Inferior parietal cortex (tissue), 1 donor: ENCODE measurements around the gene TRIM44.

ENCODE experiments used
- DNase-seq: peaks from one replicate; pipeline ENCODE4 v3.0.0-alpha.2; 2016; ENCODE audit errors: extremely low spot score

The TRIM44 gene

DNA sequence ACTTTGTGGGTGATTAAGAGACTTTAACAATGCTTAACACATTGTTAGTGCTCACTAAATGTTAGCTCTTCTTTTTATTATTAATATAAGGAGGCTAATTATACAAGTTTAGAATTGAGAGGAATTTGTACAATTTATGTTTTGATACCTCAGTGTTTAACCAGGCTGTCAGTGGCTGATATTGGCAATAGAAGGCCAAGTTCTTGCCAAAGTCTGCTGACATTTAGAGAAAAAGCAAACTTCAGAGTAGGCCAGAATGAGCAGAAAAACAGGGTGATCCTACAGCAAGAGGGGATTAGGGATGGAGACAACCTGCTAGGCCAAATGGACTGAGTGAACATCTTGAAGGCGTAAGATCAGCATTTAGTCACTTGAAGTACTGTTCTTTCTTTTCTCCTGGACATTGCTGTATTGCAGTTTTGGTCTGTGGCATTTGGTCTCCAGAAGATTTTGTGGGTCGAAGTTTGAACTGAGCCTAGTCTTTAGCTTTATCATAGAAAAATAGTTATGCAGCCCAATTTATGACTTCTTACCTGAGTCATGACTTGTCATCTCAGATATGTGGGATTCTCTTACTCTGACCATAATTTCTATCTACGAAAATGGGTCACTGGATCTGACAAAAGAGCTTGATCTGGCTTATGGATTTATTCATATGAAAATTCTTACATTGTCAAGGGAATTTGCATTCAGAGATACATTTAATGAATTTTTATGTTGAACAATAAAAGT is 9.0 kb downstream of the TRIM44 start:
- DNase-seq, result no peak

DNA sequence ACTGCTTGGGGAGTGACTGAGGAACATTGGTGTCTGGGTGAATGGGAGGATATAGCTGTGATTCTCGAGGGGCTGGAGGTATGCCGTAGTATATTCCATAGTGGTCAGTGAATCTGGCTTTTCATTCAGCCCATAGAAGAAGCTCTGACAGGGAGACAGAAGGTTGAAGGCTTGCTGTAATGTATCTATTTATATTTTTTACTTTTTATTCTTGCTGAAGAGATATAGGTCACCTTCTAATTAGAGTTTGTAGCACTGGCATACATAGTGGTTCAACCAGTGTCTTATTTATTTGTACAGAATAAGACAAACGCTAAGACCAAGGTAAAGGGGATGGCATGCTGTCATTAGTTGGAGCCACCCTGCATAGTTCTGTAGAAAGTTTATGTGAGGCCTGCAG is 10.0 kb downstream of the TRIM44 start:
- no peak for DNase-seq

DNA sequence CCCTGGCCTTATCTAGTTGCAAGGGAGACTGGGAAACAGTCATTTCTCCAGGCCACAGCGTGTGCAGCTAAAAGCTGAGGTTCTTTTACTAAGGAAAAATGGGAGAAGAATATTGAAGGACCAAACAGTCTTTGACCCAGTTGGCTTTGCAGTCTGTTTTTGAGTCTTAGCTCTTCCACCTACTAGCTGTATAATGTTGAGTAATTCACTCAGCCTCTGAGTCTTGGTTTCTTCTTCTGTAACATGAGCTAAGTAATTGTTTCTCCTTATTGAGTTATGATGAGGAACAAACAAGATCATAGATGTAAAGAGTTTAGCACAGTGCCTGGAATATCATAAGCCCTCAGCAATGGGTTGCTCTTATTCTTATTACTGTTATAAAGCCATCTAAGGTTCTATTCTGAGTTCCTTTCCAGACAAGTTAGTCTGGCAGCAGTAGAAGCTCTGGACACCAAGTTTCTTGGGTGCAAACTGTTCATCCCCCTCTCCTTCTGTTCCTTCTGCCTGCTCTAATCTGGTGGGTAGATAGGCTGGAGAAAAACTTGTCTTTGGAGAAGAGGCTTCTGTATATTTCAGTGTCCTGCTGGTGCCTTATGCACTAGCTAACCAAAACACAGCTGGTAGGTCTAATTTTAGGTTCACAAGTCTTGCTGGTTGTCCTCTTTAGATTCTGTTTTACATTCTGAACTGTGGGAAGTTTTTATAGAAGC is 13.5 kb downstream of the TRIM44 start:
- DNase-seq, result peak; percentile 70

DNA sequence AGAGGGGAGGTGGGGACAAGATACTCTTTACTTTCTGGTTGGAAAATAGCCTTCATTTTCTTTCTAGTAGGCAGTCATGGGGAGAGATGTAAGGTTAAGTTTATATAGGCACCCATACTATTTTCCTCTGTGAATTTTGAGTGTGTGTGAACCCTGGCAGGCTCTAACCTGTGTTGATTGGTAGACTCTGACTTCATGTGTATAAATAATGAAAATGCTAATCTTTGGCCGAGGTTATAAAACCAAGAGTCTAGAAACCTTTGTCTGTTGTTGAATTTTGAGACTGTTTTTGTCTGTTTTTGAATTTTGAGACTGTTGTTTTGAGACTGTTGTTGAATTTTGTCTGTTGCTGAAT is 14.0 kb downstream of the TRIM44 start:
- no peak for DNase-seq

DNA sequence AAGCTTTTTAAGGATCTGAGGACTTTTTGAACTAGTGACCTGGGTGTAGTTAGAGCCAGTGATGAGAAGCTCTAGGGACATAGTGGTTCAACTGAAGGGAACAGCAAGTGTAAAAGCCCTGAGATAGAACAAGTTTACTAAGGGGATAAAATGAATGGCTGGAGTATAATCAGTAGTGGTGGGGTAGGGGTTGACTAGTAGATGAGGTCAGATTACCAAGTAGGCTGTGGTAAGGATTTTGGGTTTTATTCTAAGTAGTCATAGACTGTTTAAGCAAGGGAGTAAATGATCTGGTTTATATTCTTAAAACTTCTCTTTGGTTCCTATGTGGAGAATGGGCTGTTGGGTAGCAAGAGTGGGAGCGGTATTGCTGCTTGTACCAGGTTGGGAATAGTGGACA is 15.3 kb downstream of the TRIM44 start:
- DNase-seq, result no peak

DNA sequence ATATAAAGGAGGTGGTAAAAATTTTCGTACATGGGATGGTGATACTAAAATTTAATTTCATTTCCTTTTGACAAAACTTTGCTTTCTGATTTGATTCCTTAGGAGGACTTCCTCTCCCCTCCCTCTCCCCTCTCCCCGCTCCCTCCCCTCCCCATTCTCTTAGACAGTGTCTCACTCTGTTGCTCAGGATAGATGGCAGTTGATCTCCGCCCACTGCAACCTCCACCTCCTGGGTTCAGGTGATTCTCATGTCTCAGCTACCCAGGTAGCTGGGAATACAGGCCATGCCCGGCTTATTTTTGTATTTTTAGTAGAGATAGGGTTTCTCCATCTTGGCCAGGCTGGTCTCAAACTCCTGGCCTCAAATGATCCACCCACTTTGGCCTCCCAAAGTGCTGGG is 15.9 kb downstream of the TRIM44 start:
- DNase-seq, result no peak

DNA sequence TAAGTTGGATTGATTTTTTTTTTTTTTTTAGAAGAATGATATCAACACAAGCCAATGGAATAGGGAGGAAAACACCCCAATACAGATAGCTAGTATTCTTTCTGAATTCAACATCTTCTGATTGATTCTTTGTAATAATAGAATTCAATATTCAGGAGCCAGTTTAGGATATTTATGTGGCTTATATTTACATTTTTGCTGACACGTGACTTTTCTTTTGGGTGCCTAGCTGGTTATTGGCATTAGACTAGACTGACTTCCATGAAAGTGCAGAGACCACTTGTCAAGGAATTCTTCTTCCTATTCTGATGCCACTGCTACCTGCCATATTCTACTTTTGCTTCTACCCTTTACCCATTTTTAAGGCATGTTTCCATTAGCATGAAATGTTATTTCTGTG is 16.4 kb downstream of the TRIM44 start:
- no peak for DNase-seq

DNA sequence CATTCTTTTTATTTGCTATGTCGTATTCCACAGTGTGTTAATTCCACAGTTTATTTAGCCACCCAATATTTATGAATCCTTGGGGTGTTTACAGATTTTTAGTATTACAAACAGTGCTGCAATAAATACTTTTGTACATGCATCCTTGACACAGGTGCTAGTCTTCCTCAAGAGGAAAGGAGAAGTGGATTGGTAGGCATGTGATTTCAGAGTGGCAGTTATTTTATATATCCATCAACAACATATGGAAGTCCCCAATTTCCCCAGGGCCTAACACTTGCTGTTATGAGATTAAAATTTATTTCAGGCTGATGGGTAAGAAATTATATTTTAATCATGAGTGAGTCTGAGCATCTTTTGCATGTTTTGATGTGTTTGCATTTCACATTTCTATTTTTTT is 17.9 kb downstream of the TRIM44 start:
- no peak for DNase-seq

DNA sequence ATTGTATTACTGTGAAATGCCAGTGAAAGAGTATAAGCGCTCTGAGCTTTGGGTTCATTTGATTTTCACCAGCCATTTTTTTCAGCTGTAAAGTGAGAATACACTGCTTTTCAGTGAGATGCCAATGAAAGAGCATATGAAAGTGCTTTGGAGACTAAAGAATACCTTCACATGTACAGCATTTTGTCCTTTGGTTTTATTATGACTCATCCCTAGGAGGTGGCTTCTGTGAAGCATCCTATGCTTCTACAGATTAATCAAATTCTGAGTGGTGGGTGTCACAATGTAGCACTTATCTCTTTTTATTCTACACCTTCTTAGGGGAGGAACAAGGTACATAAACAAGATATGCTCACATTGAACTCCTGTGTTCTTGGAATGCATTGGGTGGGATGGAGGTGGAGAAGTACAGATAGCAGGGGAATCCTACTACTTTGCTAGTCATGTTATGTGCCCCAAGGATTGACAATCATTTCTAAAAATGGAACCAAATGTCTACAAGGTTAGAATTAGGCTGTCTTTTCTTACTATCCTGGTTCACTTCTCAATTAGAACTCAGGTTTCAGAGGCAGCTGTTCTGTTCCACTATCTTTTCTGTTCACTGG is 18.7 kb downstream of the TRIM44 start:
- DNase-seq, result no peak

DNA sequence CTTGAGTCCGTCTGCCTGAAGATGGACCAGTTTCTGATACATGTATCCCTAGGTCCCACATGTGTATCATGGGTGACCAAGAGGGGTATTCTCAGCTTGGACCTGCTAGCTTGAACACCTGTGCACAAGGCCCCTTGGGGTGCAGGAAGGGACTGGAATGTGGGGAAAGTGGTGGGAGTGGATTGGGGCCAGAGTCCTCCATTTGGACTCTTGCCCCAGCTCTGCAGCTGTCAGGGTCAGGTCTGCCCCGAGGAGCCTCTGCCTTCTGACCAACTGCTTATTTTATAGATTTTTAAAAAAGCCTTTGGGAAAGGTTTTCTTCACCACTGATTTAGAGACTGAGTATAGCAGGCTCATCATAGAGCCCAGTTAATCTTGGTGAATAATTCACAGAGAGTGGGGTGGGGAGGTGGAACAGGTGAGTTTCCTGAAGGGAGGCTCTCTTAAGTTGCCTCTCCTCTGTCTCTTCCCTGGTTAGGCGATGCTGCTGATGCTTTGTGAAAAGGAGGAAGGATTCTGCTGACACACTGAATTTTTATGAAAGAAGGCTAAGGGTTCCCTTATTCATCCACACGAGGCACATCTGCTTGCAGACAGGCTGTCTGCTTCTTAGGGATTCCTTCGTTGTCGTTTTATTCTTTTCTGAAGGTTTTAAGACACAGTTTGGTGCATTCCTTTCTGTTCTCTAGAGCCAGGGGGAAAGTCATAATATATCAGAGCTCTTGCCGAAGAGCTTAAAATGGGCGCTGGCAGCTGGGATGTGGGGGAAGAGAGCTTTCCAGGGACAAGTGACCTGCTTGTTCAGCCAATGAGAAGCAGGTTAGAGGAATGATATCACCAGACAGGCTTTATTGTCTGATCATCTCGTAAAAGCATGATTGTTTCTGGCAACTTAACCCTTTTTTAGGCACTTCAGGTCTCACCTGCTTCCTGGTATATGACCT is 19.9 kb downstream of the TRIM44 start:
- peak; percentile 47 for DNase-seq

DNA sequence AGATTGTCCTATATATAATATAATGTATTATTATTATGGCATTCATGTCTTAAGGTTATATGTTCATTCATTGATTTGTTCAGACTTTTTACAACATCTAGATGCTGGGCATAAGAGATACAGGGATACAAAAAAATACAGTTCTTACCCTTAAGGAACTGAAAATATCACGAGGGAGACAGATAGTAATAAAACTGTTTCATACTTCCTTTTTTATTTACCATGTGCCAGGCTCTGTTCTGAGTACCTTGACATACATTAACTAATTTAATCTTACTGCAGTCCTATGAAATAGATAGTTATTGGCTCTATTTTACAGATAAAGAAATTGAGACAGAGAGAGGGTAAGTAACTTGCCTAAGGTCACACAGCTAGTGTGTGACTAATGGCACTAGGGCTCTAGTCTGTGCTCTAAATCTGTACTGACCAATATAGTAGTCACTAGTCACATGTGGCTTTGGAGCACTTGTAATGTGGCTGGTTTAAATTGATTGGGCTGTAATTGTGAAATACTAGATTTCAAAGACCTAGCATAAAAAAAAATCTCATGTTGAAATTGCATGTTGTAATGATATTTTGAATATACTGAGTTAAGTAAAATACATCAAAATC is 21.3 kb downstream of the TRIM44 start:
- DNase-seq, result no peak

DNA sequence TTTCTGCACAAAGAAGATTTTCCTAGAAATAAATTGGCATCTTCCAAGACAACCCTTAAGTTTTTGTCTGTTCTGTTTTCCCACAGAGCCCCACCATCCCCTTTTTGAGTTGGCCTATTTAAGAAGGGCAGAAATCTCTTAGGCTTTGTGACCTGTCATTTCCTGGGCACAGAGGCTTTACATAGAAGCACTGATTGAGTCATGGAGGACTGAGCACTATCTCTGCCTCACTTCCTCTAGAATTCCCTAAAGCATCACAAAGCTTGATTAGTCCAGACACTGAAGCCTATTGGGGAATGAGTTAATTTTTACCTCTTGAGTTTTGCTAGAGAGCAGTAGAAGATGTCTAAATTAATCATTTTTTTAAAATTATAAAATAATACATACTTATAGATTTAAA is 25.4 kb downstream of the TRIM44 start:
- DNase-seq, result no peak

DNA sequence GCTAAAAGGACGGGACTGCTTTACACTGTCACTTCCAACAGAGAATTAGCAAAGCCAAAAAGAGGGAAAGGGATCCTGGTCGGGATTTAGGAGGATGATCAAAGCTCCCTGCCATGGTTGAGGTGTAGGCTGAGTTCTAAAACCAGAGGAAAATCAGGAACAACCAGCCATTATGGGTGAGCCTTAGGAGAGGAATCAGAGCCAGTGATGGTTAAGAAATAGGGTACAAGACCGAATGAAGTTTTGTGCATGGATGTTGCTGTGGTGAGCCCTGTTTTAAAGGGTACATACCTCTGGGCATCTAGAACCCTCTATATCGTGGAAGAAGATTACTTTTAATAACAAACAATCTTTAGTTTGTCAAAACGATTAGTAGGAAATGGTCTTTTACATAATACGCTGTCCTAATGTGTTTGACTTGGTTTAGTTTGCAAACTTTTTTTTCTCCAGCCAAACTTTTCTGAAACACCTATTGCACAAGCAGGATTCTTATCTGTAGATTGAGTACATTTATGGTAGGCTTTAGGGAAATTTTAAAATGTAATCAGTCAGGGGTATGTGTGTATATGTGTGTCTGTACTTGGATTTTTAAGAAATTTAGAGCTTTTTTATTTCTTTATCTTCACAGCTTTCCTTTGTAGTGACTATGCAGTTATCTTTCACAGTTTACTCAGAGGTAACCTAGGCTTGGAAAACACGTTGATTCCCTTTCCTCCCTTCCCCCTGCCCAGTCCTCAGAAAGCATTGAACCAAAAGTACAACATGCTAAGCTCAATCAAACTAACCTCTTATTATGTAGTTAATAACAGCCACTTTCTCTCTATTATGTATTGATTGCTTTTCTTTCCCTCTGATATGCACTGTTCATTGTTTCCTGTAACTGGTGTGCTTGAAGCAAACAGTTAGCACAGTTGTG is 26.8 kb downstream of the TRIM44 start:
- DNase-seq, result no peak

DNA sequence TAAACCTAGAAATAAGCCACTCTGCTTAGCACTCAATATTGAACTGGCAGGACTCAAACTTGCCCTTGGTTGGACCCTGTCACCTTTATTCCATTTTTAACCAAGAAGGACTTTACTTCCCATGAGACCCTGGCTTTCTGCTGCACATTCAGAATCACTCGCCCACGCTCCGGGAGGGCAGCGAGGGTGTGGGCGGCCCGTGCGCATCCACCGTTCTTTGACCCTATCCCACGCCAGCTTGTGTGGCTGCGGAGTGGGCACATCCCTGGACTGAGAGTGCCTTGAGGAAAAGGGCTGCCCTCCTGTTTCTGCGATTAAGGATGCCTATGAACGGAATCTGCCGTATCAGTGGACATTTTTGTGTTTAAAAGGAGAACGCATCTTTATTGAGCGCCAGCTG is 39.6 kb downstream of the TRIM44 start:
- DNase-seq, result no peak

DNA sequence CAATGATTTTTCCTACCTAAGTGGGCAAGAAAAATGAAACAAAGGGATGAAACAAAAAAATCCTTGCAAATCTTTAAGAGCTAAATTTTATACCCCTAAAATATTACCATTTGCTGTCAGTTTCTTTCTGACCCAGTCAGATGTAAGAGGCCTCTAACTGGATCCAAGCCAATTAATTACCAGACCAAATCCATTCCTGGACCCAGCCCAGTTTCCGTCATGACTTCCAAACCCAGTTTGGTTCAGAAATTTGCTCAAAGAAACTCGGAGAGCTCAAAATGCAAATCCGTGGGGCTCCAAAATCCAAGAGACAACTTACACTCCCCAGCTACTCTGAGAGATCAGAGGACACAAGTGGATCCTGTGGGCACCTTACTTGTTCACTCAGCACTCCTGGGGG is 46.8 kb downstream of the TRIM44 start:
- no peak for DNase-seq

DNA sequence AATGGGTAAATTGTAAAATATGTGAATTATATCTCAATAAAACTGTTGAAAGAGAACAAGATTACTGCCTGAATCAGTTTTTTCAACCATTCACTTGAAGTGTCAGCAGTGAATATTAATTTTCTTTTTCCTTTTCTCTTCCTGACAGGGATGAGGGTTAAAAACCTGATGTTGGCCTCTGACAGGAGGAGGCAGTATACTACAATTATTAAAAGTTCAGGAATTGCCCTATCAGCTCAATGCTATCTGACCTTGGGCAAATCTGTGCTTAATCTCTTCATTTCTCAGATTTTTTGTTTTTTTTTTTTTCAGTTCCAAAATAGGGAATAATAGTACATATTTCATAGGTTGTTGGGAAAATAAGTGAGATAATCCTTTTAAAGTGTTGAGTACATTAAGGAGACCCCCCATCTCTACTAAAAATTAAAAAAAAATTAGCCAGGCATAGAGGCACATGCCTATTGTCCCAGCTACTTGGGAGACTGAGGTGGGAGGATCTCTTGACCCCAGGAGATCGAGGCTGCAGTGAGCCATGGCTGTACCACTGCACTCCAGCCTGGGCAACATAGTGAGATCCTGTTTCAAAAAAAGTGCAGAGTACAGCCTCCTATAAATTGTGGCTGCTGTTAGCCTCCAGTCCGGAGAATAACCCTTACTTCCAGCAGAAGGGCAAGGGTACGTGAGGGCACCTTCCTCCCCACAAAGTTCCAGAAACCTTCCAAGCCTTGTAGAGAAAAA is 48.8 kb downstream of the TRIM44 start:
- DNase-seq, result no peak

DNA sequence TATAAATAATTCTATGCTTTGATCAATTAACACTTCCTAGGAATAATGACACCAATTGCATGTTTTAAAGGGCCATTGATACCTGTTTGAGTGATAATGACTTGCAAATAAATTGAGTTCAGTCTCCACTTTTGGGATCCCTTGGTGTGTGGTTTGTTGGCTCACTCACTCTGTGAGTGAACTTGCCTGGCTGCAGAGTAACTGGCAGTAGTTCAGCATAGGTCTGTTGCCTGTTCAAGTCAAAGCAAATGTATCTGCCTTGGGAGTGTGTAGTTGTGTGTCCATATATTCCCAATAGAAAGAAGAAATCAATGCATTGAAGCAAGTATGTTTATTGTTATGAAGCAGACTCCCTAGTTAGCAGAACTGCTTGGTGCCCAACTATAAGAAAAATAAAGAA is 49.3 kb downstream of the TRIM44 start:
- DNase-seq, result no peak

DNA sequence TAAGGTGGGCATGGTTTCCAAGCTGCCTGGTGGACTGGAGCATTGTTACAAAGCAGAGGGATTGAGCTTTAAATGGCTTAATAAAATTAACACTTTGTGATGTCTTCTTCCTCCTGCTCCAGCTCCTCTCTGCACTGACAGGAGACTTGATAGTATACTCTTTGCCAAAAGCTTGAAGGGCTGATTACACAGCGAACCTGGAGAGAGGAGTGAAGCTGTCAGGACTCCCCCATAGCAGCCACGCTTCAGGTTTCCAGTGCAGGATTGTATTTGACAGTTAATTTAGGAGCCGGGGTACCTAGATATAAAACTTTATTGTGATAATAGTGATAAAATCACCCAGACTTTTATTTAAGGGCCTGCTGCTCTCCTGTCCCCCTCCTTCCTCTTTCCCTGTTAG is 50.0 kb downstream of the TRIM44 start:
- DNase-seq, result no peak

DNA sequence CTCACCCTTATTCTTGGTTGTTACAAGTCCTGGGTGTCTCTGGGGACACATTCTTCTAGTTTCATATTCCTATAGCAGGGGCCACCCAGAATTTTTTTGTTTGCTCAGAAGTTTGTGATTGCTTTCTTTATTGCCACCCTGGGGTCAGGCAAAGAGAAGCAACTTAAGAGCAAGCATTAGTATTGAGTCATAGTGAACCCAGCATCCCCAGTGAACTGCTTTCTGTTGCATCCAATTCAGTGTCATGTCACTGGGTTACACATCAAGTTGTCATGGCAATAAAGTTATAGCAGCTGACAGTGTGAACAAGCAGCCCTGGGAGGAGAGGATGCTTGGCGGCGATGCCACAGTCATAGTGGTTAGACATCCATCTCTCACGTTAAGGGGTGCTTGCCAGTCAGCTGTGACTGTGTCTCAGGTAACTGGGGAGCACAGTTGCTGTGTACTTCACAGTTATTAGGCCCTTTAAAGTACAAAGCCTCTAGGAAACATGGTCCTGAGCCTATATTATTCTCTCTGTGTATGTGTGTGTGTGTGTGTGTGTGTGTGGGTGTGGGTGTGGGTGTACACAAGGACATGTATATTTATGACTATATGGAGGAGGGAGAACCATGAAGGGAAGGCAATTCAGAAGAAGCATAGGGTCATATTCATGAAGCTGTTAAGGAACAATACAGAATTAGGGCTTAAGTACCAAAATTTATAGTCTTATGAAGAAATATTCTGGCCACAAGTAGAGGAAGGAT is 52.5 kb downstream of the TRIM44 start:
- no peak for DNase-seq
